Muscle of leg (tissue), 11 donors: Measurements from ENCODE around the gene CNKSR3. TPM values are rescaled to one million over a fixed set of nuclear protein-coding genes. Genes with fewer than 3 reads are reported as not detected.
A peak's percentile ranks its signal among the peaks of the same experiment; 100 is the strongest.

ENCODE experiments used
- DNase-seq: peaks from one replicate; pipeline ENCODE4 v3.0.0; 2013
- H3K27ac ChIP-seq: one replicate; pipeline ENCODE4 v1.5.1; 2013; ENCODE audit warnings: mild to moderate bottlenecking, low read length, control low read depth
- H3K27me3 ChIP-seq: one replicate; pipeline ENCODE4 v1.6.1; 2013; ENCODE audit warnings: low read length; ENCODE audit not compliant: control insufficient read depth, insufficient read depth
- H3K36me3 ChIP-seq: one replicate; pipeline ENCODE4 v1.6.1; 2013; ENCODE audit warnings: low read length; ENCODE audit not compliant: control insufficient read depth, insufficient read depth
- H3K4me1 ChIP-seq: one replicate; pipeline ENCODE4 v1.6.1; 2013; ENCODE audit warnings: low read length; ENCODE audit not compliant: control insufficient read depth, insufficient read depth
- H3K4me3 ChIP-seq: one replicate; pipeline ENCODE4 v1.5.1; 2013; ENCODE audit warnings: low read length, control low read depth
- H3K9me3 ChIP-seq: replicated peaks from 2 replicates; pipeline ENCODE4 v1.6.1; 2013; ENCODE audit warnings: low read depth, low read length; ENCODE audit not compliant: control insufficient read depth
- WGBS: methylation state at CpG from one replicate; pipeline ENCODE4 v1.1.5; 2013; ENCODE audit warnings: missing lambda C conversion rate; ENCODE audit not compliant: insufficient coverage; 5-methylcytosine and 5-hydroxymethylcytosine counted together
- polyA plus RNA-seq, 8 donors: library from polyadenylated mRNA; unstranded; fragments of 120-200 nt; gene quantifications; one replicate each; pipeline versions ENCODE4 v1.2.1 to v1.2.3, GENCODE V29; 2013; ENCODE audit warnings: inconsistent platforms in 1 of 8, low replicate concordance in 1 of 8; ENCODE audit not compliant: insufficient read length in 8 of 8, insufficient read depth in 1 of 8
- total RNA-seq: library from RNA; stranded (reverse); fragments of 120-200 nt; gene quantifications from one replicate; pipeline ENCODE4 v1.2.4, GENCODE V29; 2013

CNKSR3 gene
- total and polyA plus RNA-seq, 9 donors = 11.6 to 22.1 (median 14.7) TPM

- H3K4me1 ChIP-seq = peaks cover 19% of the 10 kb centered on the region
- no peaks in the 10 kb centered on the region for H3K27me3 ChIP-seq
- H3K9me3 ChIP-seq = no peaks in the 10 kb centered on the region
- H3K4me3 ChIP-seq = no peak overlapping the region
- no CpG with 5 or more reads among the region's 5 CpGs for WGBS
- H3K36me3 ChIP-seq = peaks cover 20% of the 10 kb centered on the region
- no peak for DNase-seq
- H3K27ac ChIP-seq = no peak overlapping the region
Measured at GRCh38 chr6:154407440-154407839, 103.0 kb downstream of the CNKSR3 start.

GRCh38 chr6:154406869-154407268, 103.6 kb downstream of the CNKSR3 start:
- DNase-seq = no peak
- Histone ChIP-seq H3K36me3 (peaks cover 23% of the 10 kb centered on the region), H3K9me3 (no peaks in the 10 kb centered on the region), H3K4me1 (peaks cover 19% of the 10 kb centered on the region), H3K27me3 (no peaks in the 10 kb centered on the region), H3K4me3 (no peak overlapping the region), H3K27ac (no peak overlapping the region)
- 98% methylated on average over 7 of the region's 10 CpGs for WGBS

- Histone ChIP-seq H3K4me1 (peaks cover 17% of the 10 kb centered on the region), H3K36me3 (peaks cover 28% of the 10 kb centered on the region), H3K27ac (no peak overlapping the region), H3K27me3 (no peaks in the 10 kb centered on the region), H3K9me3 (no peaks in the 10 kb centered on the region), H3K4me3 (no peak overlapping the region)
- 91% methylated on average over 18 of the region's 20 CpGs for WGBS
- no peak for DNase-seq
Measured at GRCh38 chr6:154406301-154406700, 104.2 kb downstream of the CNKSR3 start.

- Histone ChIP-seq H3K36me3 (peaks cover 36% of the 10 kb centered on the region), H3K9me3 (no peaks in the 10 kb centered on the region), H3K4me3 (no peak overlapping the region), H3K27ac (no peak overlapping the region), H3K27me3 (no peaks in the 10 kb centered on the region), H3K4me1 (peaks cover 5% of the 10 kb centered on the region)
- DNase-seq = no peak
- WGBS = no CpG with 5 or more reads among the region's 6 CpGs
Measured at GRCh38 chr6:154404791-154405400, 105.6 kb downstream of the CNKSR3 start.

- peak; percentile 48 for DNase-seq
- H3K4me1 ChIP-seq = peaks cover 4% of the 10 kb centered on the region
- no peak overlapping the region for H3K27ac ChIP-seq
- H3K36me3 ChIP-seq = peaks cover 33% of the 10 kb centered on the region
- WGBS = 43% methylated on average over 4 of the region's 4 CpGs
- H3K4me3 ChIP-seq = no peak overlapping the region
- H3K27me3 ChIP-seq = no peaks in the 10 kb centered on the region
- H3K9me3 ChIP-seq = no peaks in the 10 kb centered on the region
Measured at GRCh38 chr6:154403788-154404187, 106.7 kb downstream of the CNKSR3 start.

- no CpG with 5 or more reads among the region's 6 CpGs for WGBS
- no peaks in the 10 kb centered on the region for H3K9me3 ChIP-seq
- peaks cover 31% of the 10 kb centered on the region for H3K36me3 ChIP-seq
- H3K27ac ChIP-seq = no peak overlapping the region
- H3K27me3 ChIP-seq = no peaks in the 10 kb centered on the region
- no peak overlapping the region for H3K4me3 ChIP-seq
- H3K4me1 ChIP-seq = peaks cover 4% of the 10 kb centered on the region
- DNase-seq = no peak
Measured at GRCh38 chr6:154402081-154402780, 108.3 kb downstream of the CNKSR3 start.

- peaks cover 17% of the 10 kb centered on the region for H3K36me3 ChIP-seq
- H3K4me3 ChIP-seq = no peak overlapping the region
- H3K27me3 ChIP-seq = no peaks in the 10 kb centered on the region
- no peak overlapping the region for H3K27ac ChIP-seq
- peaks cover 4% of the 10 kb centered on the region for H3K4me1 ChIP-seq
- no peak for DNase-seq
- 93% methylated on average over 2 of the region's 5 CpGs for WGBS
- no peaks in the 10 kb centered on the region for H3K9me3 ChIP-seq
Measured at GRCh38 chr6:154399097-154399496, 111.4 kb downstream of the CNKSR3 start.

GRCh38 chr6:154397491-154398195, 112.8 kb downstream of the CNKSR3 start:
- 90% methylated on average over 5 of the region's 9 CpGs for WGBS
- Histone ChIP-seq H3K9me3 (no peaks in the 10 kb centered on the region), H3K27me3 (no peaks in the 10 kb centered on the region)

GRCh38 chr6:154395878-154396277, 114.6 kb downstream of the CNKSR3 start:
- Histone ChIP-seq H3K36me3 (peaks cover 3% of the 10 kb centered on the region), H3K27ac (no peak overlapping the region), H3K4me1 (no peaks in the 10 kb centered on the region), H3K4me3 (no peak overlapping the region), H3K27me3 (no peaks in the 10 kb centered on the region), H3K9me3 (no peaks in the 10 kb centered on the region)
- WGBS = 86% methylated on average over 5 of the region's 6 CpGs
- no peak for DNase-seq

More at GRCh38 chr6:154397491-154398195, 112.8 kb downstream of the CNKSR3 start:
- DNase-seq = no peak
- Histone ChIP-seq H3K4me3 (no peak overlapping the region), H3K27ac (no peak overlapping the region), H3K36me3 (peaks cover 16% of the 10 kb centered on the region), H3K4me1 (no peaks in the 10 kb centered on the region)

- Histone ChIP-seq H3K36me3 (peaks cover 3% of the 10 kb centered on the region), H3K4me1 (no peaks in the 10 kb centered on the region), H3K27ac (no peak overlapping the region)
Measured at GRCh38 chr6:154395316-154395715, 115.2 kb downstream of the CNKSR3 start.

More at GRCh38 chr6:154395316-154395715, 115.2 kb downstream of the CNKSR3 start:
- no peaks in the 10 kb centered on the region for H3K27me3 ChIP-seq
- H3K9me3 ChIP-seq = no peaks in the 10 kb centered on the region
- DNase-seq = no peak
- H3K4me3 ChIP-seq = no peak overlapping the region
